G401 (cell line): ENCODE results near the gene CYP1B1. TPM values are rescaled to one million over a fixed set of nuclear protein-coding genes. Genes with fewer than 3 reads are reported as not detected.
"Not testable (repeated sequence)": the region's sequence is repeated elsewhere in the genome, so short reads cannot be mapped to it uniquely, and the experiment has no call there.

Source experiments
- DNase-seq: peaks from one replicate; pipeline ENCODE4 v3.0.0-alpha.2; 2015; ENCODE audit warnings: low spot score
- in situ Hi-C: cut with HindIII; loops from 2 replicates; pipeline ENCODE4 v1.10.0; 2016; ENCODE audit warnings: low sequenced_read_pairs, mixed read lengths
- total RNA-seq: library from RNA; depleted of rRNA; stranded (reverse); fragments of >200 nt; shearing (Covaris generic); gene quantifications from 2 replicates; pipeline ENCODE4 v1.2.3, GENCODE V29; 2014; rRNA removed

The CYP1B1 gene
- total RNA-seq, 1 experiment from 2014 or later, result not detected

DNA sequence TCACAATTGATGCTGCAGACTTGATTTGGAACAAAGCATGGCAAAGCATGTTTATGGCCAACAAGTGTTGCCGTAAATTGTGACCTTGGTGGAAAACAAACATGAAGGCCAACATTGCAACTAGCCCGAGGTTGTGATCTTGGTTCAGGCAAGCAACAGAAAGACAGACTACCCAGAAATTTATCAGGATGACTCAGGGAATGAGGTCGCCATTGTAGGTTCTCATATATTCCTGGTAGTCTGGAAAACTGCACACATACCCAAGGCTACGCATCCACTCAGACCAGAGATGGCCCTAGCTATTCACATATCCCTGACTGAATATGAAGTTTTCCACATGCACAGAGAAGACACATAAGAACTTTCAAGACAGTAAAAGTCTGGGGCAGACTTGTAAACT, 30.1 kb downstream of the CYP1B1 start:
- no peak for DNase-seq
- in situ Hi-C loops, result no loop called here

DNA sequence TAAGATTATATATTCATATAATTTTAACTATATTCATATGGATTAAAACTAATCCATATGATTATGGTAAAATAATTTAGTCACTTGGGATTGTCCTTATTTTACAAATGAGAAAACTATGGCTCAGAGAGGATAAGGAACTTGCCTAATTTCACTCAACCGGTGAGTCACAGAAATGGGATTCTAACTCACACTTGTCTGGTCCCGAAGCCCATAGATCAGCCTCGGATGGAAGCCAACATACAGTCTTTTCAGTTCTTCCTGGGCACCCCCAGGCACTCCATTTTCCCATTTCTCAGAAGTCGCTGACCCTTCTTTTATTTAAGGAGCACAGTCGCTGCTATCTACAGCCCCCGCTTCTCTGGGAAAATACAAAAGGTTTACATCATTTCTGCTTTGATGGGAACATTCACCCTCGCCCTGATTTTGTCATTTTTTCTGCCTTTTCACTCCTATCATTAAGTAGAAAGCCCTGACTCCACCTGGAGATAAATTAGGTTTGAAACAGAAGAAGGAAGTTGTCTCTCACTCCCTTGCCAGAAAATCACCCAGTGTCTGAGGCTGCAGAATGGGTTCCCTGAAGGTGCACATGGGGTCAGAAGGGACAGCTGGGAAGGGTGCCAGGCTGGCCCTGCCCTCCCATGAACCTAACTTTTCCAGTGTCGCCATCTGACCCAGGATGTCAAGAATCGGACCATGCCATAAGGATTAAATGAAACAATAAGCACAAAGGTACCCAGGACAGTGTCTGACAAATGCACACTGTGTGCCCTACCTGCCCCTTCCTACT, 36.6 kb downstream of the CYP1B1 start:
- no peak for DNase-seq
- in situ Hi-C loops, result no loop called here

DNA sequence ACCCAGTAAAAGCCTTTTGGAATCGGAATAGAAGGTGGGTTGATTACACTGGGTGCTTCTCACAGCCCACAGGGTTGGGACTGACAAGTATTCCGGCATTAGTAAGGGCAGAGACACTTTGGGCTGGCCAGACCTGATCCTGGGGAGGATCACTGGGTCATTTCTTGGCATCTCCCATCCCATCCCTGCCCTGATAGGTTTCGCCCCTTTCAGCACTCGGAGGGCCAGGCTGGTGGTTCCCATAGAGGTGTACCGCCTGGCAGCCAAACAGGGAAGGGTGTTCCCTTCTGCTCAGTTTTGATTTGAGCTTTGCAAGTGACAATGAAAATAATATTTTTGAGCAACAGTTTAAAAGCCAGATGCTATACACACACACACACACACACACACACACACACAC, 37.3 kb downstream of the CYP1B1 start:
- in situ Hi-C loops, result no loop called here
- no peak for DNase-seq

- no peak for DNase-seq
- in situ Hi-C loops, result no loop called here
These were observed 38.0 kb downstream of the CYP1B1 start for GRCh38 chr2:38037757-38038621.

- DNase-seq, result no peak
- in situ Hi-C loops, result no loop called here
These were observed 38.6 kb downstream of the CYP1B1 start for GRCh38 chr2:38037325-38037724.

GRCh38 chr2:38035968-38036367, 40.0 kb downstream of the CYP1B1 start:
- DNase-seq, result no peak
- in situ Hi-C loops, result no loop called here

DNA sequence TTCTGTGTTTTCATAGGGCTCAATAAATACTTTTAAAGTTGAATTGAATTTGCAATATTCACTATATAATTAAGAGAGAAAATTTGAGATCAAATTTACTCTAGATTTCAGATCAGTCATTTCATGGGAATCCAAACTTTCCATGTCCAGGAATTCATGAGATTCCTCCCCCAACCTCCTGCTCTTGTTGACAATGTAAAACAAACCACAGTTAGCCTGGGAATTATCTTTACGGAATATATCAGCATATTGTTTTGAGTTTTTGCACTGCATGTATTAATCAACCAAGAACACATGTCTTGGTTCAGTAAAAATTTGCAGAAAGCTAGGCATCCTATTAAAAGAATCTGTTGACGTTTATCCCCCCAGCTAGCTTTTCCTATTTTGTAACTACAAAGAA, 42.3 kb downstream of the CYP1B1 start:
- in situ Hi-C loops, result no loop called here
- DNase-seq, result no peak

GRCh38 chr2:38032946-38033345, 43.0 kb downstream of the CYP1B1 start:
- no peak for DNase-seq
- in situ Hi-C loops, result no loop called here

- DNase-seq, result no peak
- in situ Hi-C loops, result no loop called here
These were observed 45.2 kb downstream of the CYP1B1 start for GRCh38 chr2:38030635-38031355.

DNA sequence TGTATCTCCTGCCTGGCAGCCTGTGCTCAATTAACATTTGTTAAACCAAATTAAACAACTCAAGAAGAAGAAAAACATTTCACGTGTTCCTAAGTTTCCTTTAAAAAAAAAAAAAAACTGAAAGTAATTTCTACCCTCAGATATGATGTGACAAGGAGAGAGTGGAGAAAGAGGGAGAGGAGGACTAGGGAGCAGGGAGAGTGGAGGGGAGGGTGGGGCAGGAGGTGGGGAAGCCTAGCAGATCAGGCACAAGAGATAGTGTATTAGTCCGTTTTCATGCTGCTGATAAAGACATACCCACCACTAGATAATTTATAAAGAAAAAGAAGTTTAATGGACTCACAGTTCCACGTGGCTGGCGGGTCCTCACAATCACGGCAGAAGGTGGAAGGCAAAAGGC, 46.4 kb downstream of the CYP1B1 start:
- in situ Hi-C loops, result no loop called here
- no peak for DNase-seq

GRCh38 chr2:38028829-38029228, 47.1 kb downstream of the CYP1B1 start:
- no peak for DNase-seq
- in situ Hi-C loops, result no loop called here

DNA sequence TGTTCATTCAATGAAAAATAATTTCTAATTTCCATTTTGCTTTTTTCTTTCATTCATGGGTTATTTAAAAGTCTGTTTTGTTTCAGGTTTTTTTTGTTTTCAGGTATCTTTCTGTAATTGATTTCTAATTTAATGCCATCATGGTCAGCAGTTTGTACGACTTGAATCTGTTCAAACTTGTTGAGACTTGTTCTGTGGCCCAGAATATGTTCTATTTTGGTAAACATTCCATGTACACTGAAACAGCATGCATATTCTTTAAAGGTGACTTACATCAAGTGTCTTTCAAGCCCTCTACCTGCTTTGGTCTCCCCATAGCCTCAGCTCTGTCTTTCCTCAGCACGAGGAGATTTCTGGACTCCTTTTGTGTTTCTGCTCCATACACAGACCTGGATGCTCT, 49.1 kb downstream of the CYP1B1 start:
- DNase-seq, result no peak
- in situ Hi-C loops, result no loop called here

DNA sequence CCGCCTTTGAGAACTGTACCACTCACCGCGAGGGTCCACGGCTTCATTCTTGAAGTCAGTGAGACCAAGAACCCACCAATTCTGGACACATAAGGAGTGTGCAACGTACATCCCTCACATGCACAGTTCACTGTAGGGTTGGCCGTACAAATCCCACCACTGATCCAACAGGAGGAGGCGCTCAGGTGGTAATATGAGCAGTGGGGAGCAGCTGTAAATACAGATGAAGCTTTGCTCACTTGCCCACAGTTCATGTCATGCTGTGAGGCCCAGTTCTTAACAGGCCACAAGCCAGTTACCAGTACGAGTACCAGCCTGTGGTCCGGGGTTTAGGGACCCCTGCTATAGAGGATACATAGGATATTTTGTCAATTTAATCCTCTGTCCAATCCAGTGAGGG, 54.4 kb downstream of the CYP1B1 start:
- in situ Hi-C loops, result no loop called here
- DNase-seq, result no peak

DNA sequence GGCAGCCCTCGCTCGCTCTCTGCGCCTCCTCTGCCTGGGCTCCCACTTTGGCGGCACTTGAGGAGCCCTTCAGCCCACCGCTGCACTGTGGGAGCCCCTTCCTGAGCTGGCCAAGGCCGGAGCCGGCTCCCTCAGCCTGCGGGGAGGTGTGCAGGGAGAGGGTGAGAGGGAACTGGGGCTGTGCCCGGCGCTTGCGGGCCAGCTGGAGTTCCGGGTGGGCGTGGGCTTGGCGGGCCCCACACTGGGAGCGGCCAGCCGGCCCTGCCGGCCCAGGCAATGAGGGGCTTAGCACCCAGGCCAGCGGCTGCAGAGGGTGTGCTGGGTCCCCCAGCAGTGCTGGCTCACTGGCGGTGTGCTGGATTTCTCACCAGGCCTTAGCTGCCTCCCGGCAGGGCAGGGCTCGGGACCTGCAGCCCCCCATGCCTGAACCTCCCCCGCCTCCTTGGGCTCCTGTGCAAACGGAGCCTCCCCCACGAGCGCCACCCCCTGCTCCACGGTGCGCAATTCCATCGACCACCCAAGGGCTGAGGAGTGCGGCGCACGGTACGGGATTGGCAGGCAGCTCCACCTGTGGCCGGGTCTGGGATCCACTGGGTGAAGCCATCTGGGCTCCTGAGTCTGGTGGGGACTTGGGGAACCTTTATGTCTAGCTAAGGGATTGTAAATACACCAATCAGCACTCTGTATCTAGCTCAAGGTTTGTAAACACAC, 55.4 kb downstream of the CYP1B1 start:
- in situ Hi-C loops, DNase-seq: not testable (repeated sequence)

DNA sequence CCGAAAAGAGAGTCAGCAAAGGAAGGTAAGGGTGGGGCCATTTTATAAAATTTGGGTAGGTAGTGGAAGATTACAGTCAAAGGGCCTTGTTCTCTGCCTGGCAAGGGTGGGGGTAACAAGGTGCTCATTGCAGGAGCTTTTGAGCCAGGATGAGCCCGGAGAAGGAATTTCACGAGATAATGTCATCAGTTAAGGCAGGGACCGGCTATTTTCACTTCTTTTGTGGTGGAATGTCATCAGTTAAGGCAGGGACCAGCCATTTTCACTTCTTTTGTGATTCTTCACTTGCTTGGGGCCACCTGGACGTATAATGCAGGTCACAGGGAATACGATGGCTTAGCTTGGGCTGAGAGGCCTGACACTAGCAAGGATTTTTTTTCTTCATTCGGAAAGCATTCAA, 58.1 kb downstream of the CYP1B1 start:
- in situ Hi-C loops, result no loop called here
- DNase-seq, result no peak

Other genes starting within 250 kb of the CYP1B1 start
- gene RMDN2, start 150.9 kb downstream of the CYP1B1 start, total RNA-seq, result 1.3 TPM in 1 of 2 replicates, not detected in the other